GM12872 (cell line): ENCODE results near the gene CD276.

Source experiments
- CTCF ChIP-seq: IDR thresholded peaks from 3 replicates; pipeline ENCODE4 v1.5.1; 2011; ENCODE audit warnings: low read depth, mild to moderate bottlenecking, low read length, moderate library complexity; ENCODE audit not compliant: insufficient read depth

CD276 gene

GRCh38 chr15:73710321-73710720 is 26.1 kb downstream of the CD276 start:
- TF ChIP-seq CTCF, result no peak

DNA sequence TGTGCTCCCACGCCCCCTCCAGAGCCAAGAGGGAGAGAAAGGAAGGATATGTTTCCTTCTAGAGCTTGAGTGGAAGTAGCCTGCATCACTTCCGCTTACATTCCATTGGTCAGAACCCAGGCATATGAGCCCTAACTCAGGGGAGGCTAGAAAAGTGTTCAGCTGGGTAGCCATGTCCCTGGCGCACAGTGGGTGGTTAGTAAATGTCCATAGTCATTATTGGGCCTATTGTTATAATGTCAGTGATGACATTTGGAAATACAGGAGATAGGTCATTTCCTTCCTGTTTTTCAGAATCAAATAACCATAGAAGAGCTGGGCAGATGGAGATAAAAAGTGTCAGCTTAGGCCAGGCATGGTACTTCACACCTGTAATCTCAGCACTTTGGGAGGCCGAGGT is 27.3 kb downstream of the CD276 start:
- no peak for TF ChIP-seq CTCF

DNA sequence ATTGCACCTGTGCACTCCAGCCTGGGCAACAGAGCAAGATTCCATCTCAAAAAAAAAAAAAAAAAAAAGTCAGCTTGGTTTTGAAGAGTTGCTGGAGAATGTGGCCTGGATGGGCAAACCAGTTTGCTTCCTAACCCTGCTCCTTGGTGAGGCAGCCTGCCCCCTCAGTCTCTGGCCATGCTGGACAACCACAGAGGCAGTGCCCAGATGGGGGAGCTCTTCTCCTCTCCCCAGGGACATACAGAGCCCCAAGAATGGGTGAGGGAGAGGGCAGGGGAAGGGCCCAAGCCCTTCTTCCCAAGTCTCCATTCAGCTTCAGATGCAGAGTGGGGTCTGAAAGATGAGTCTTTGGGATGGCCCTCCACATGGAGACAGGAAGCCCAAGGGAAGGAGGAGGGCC is 27.9 kb downstream of the CD276 start:
- TF ChIP-seq CTCF, result no peak

GRCh38 chr15:73714695-73715301 is 30.6 kb downstream of the CD276 start:
- TF ChIP-seq CTCF, result no peak

DNA sequence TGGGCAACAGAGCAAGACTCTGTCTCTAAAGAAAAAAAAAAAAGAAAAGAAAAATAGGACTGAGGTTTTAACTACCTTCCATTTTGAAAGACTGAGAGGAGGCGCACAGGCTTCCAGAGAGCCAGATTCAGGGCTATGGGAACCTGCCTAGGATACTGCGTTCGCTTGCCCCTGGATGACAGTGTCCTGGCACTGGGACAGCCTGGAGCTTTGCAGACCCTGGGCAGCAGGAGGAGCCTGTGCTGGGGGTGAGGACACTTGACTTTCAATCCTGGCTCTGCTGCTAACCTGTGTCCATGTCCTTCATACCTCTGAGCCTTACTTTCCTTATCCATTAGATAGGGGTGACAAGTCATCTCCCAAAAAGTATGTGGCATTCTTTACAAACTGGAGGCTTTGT is 31.2 kb downstream of the CD276 start:
- no peak for TF ChIP-seq CTCF

- TF ChIP-seq CTCF, result no peak
Observed at GRCh38 chr15:73716417-73716816, 32.2 kb downstream of the CD276 start.

- TF ChIP-seq CTCF, result no peak
Observed at GRCh38 chr15:73717206-73717605, 33.0 kb downstream of the CD276 start.
